HepG2 (cell line): ENCODE measurements around the gene HSPB6. TPM values are rescaled to one million over a fixed set of nuclear protein-coding genes. Genes with fewer than 3 reads are reported as not detected.

Experiments used
- FOXO4 ChIP-seq: sonication (generic); formaldehyde crosslinking; conservative IDR thresholded peaks from 2 replicates; pipeline ENCODE4 v1.8.1; 2023; ENCODE audit warnings: missing genetic modification reagents
- HCFC1 ChIP-seq: fragments of 150-350 bp; IDR thresholded peaks from 2 replicates; pipeline ENCODE4 v1.6.1; 2014; ENCODE audit warnings: low read depth, low read length
- HNRNPUL1 ChIP-seq: fragments of 200-400 bp; formaldehyde crosslinking; IDR thresholded peaks from 2 replicates; pipeline ENCODE4 v1.6.1; 2017; ENCODE audit warnings: low read depth, mild to moderate bottlenecking, low read length, moderate library complexity
- MNT ChIP-seq: fragments of 450-650 bp; IDR thresholded peaks from 2 replicates; pipeline ENCODE4 v1.6.1; 2016
- MYPOP ChIP-seq: sonication (generic); formaldehyde crosslinking; IDR thresholded peaks from 2 replicates; pipeline ENCODE4 v1.8.1; 2023; ENCODE audit warnings: mild to moderate bottlenecking, moderate library complexity, missing genetic modification reagents
- NKX3-1 ChIP-seq: sonication (generic); formaldehyde crosslinking; IDR thresholded peaks from 2 replicates; pipeline ENCODE4 v1.5.0; 2020; ENCODE audit warnings: missing genetic modification reagents
- SNRNP70 ChIP-seq: fragments of 200-400 bp; formaldehyde crosslinking; IDR thresholded peaks from 2 replicates; pipeline ENCODE4 v1.6.1; 2017; ENCODE audit warnings: mild to moderate bottlenecking, low read depth, low read length, moderate library complexity
- ZBTB46 ChIP-seq: sonication (generic); formaldehyde crosslinking; IDR thresholded peaks from 2 replicates; pipeline ENCODE4 v1.4.0; 2020; ENCODE audit warnings: mild to moderate bottlenecking, missing genetic modification reagents, borderline replicate concordance
- ZBTB7B ChIP-seq: sonication (generic); formaldehyde crosslinking; IDR thresholded peaks from 2 replicates; pipeline ENCODE4 v1.4.0; 2020; ENCODE audit warnings: missing genetic modification reagents
- ZC3H4 ChIP-seq: sonication (generic); formaldehyde crosslinking; IDR thresholded peaks from 2 replicates; pipeline ENCODE4 v1.4.0; 2020; ENCODE audit warnings: missing genetic modification reagents, borderline replicate concordance
- ZFP37 ChIP-seq: sonication (generic); formaldehyde crosslinking; IDR thresholded peaks from 2 replicates; pipeline ENCODE4 v1.4.0; 2020; ENCODE audit warnings: missing genetic modification reagents, borderline replicate concordance
- ZFP91 ChIP-seq: sonication (generic); formaldehyde crosslinking; IDR thresholded peaks from 2 replicates; pipeline ENCODE4 v1.9.0; 2022; ENCODE audit warnings: missing genetic modification reagents, mild to moderate bottlenecking, borderline replicate concordance
- ZFX ChIP-seq: sonication (generic); formaldehyde crosslinking; IDR thresholded peaks from 2 replicates; pipeline ENCODE4 v1.4.0; 2020; ENCODE audit warnings: mild to moderate bottlenecking, low read depth, missing genetic modification reagents, moderate library complexity
- ZNF292 ChIP-seq: sonication (generic); formaldehyde crosslinking; IDR thresholded peaks from 2 replicates; pipeline ENCODE4 v1.8.1; 2022; ENCODE audit warnings: mild to moderate bottlenecking, low read depth, missing genetic modification reagents, borderline replicate concordance
- ZNF451 ChIP-seq: sonication (generic); formaldehyde crosslinking; IDR thresholded peaks from 2 replicates; pipeline ENCODE4 v1.5.0; 2020; ENCODE audit warnings: mild to moderate bottlenecking, missing genetic modification reagents
- ZNF674 ChIP-seq: sonication (generic); formaldehyde crosslinking; IDR thresholded peaks from 2 replicates; pipeline ENCODE4 v1.5.0; 2020; ENCODE audit warnings: low read depth, mild to moderate bottlenecking, missing genetic modification reagents
- ZNF749 ChIP-seq: sonication (generic); formaldehyde crosslinking; IDR thresholded peaks from 2 replicates; pipeline ENCODE4 v1.8.0; 2022; ENCODE audit warnings: mild to moderate bottlenecking, missing genetic modification reagents, moderate library complexity, borderline replicate concordance
- ZNF792 ChIP-seq: IDR thresholded peaks from 2 replicates; pipeline ENCODE4 v1.6.1; 2016
- polyA plus RNA-seq, 8 experiments: library from polyadenylated mRNA; depleted of rRNA in 3 of 8; stranded (reverse) in 7 of 8; unstranded in 1 of 8; fragments of >200 nt; fragmentation: Illumina TruSeq in 4 of 8; extraction: Trizol in 4 of 8; gene quantifications; 2 replicates each; pipeline versions ENCODE4 v1.2.1 to v1.2.3, GENCODE V29; 2011 to 2016; ENCODE audit warnings: low read depth in 4 of 8, missing spikeins in 1 of 8, mixed read lengths in 1 of 8; ENCODE audit not compliant: insufficient read depth in 1 of 8
- total RNA-seq, 5 experiments: library from RNA; depleted of rRNA; stranded (reverse); fragments of >200 nt; fragmentation: Illumina TruSeq; extraction: Trizol; gene quantifications; 2 replicates each; pipeline ENCODE4 v1.2.3, GENCODE V29; 2016; ENCODE audit warnings: low read depth in 1 of 5
- TF ChIP-seq, protein P1 (sequence below): sonication (generic); formaldehyde crosslinking; IDR thresholded peaks from 2 replicates; pipeline ENCODE4 v1.4.0; 2020; ENCODE audit warnings: missing genetic modification reagents

HSPB6 gene
- total and polyA plus RNA-seq, 2 of the 13 experiments (the other 11 are each of a cell fraction or from before 2014, with no cell fraction given): 0.18 TPM; not detected in 1

- peak; percentile 85; the same call in 1 of the 2 replicates for TF ChIP-seq ZFP91 (CRISPR knock-in tag)
- no peak for TF ChIP-seq ZNF674
- TF ChIP-seq ZBTB46: no peak
- no peak for TF ChIP-seq ZC3H4
- peak; percentile 33 for TF ChIP-seq MNT
- no peak; the same call in 1 of the 2 replicates for TF ChIP-seq ZNF451 (CRISPR knock-in tag)
- TF ChIP-seq HCFC1: peak; percentile 86; the same call in 1 of the 2 replicates
- TF ChIP-seq ZFX (CRISPR knock-in tag): peak; percentile 95
- TF ChIP-seq, protein P1, sequence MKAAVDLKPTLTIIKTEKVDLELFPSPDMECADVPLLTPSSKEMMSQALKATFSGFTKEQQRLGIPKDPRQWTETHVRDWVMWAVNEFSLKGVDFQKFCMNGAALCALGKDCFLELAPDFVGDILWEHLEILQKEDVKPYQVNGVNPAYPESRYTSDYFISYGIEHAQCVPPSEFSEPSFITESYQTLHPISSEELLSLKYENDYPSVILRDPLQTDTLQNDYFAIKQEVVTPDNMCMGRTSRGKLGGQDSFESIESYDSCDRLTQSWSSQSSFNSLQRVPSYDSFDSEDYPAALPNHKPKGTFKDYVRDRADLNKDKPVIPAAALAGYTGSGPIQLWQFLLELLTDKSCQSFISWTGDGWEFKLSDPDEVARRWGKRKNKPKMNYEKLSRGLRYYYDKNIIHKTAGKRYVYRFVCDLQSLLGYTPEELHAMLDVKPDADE (CRISPR knock-in tag): 0 out of 2 replicates have a peak, but pooled peaks have one; percentile 35
- TF ChIP-seq ZBTB7B (CRISPR knock-in tag): peak; percentile 19; the same call in 1 of the 2 replicates
- no peak for TF ChIP-seq FOXO4 (CRISPR knock-in tag)
- 0 out of 2 replicates have a peak, but pooled peaks have one; percentile 65 for TF ChIP-seq ZNF749 (CRISPR knock-in tag)
- TF ChIP-seq ZNF792 (CRISPR knock-in tag): peak; percentile 68; the same call in 1 of the 2 replicates
- TF ChIP-seq SNRNP70: no peak
- no peak for TF ChIP-seq HNRNPUL1
- TF ChIP-seq MYPOP (CRISPR knock-in tag): 0 out of 2 replicates have a peak, but pooled peaks have one; percentile 49
- no peak for TF ChIP-seq ZFP37 (CRISPR knock-in tag)
- TF ChIP-seq NKX3-1 (CRISPR knock-in tag): no peak
- TF ChIP-seq ZNF292 (CRISPR knock-in tag): no peak
These were observed 39.8 kb downstream of the HSPB6 start (continued) for GRCh38 chr19:35716801-35717664.
